A549 (cell line): ENCODE measurements around the gene HEXIM1. TPM values are rescaled to one million over a fixed set of nuclear protein-coding genes. Genes with fewer than 3 reads are reported as not detected.

Source experiments
- ATAC-seq, 2 experiments: fragments of 200-7000 bp in 1 of 2; fragments of >200 bp in 1 of 2; cut with Nextera tagmentation in 1 of 2; cut with Tn5 transposase in 1 of 2; 3 replicates each; pipeline versions ENCODE4 v1.8.0 to v1.9.1; 2018 to 2020; ENCODE audit warnings: mild to moderate bottlenecking in 1 of 2, moderate library complexity in 1 of 2
- CTCF ChIA-PET: fragments of 300-600 bp; sonication (Branson Sonifier 250); formaldehyde crosslinking; extraction: SDS; loops from one replicate; lab custom pipeline; 2021; ENCODE audit warnings: antibody characterized with exemption, inconsistent platforms; lab: Yijun Ruan, JAX
- POLR2A ChIA-PET: fragments of 350-600 bp; formaldehyde crosslinking; extraction: SDS; loops from one replicate; lab custom pipeline; 2021; ENCODE audit warnings: antibody characterized with exemption, inconsistent platforms; lab: Yijun Ruan, JAX
- DNase-seq, 2 experiments: peaks; one replicate each; pipeline versions ENCODE4 v3.0.0 to v3.0.0-alpha.2; 2011 to 2016; ENCODE audit warnings: low read depth in 1 of 2, low spot score in 1 of 2
- FAIRE-seq: peaks from 2 replicates; lab custom pipeline; 2011; peaks lifted over from hg19 to GRCh38; lab: Jason Lieb, UNC
- H3K27ac ChIP-seq, 2 experiments: fragments of >200 bp; sonication (Bioruptor Twin); formaldehyde crosslinking; 3 replicates each; pipeline ENCODE4 v1.5.1; 2016 to 2017
- H3K4me1 ChIP-seq: fragments of >200 bp; sonication (Bioruptor Twin); formaldehyde crosslinking; 3 replicates; pipeline ENCODE4 v1.6.1; 2016
- H3K4me2 ChIP-seq: fragments of >200 bp; sonication (Bioruptor Twin); formaldehyde crosslinking; 3 replicates; pipeline ENCODE4 v1.6.1; 2016
- H3K4me3 ChIP-seq: fragments of >200 bp; sonication (Bioruptor Twin); formaldehyde crosslinking; 3 replicates; pipeline ENCODE4 v1.5.1; 2016
- H3K9me3 ChIP-seq: fragments of >200 bp; sonication (Bioruptor Twin); formaldehyde crosslinking; 3 replicates; pipeline ENCODE4 v1.6.1; 2016
- ATOH8 ChIP-seq: fragments of 250-450 bp; sonication (Bioruptor Pico); IDR thresholded peaks from 2 replicates; pipeline ENCODE4 v1.5.0; 2020; ENCODE audit warnings: low read depth, mild to moderate bottlenecking, moderate library complexity
- CBX2 ChIP-seq: fragments of 200-600 bp; sonication (generic); IDR thresholded peaks from 2 replicates; pipeline ENCODE4 v1.6.1; 2016; ENCODE audit warnings: low read depth, mild to moderate bottlenecking, borderline replicate concordance
- CBX8 ChIP-seq: fragments of 200-600 bp; sonication (generic); IDR thresholded peaks from 2 replicates; pipeline ENCODE4 v1.6.1; 2016
- CHD4 ChIP-seq: fragments of 200-600 bp; sonication (generic); IDR thresholded peaks from 2 replicates; pipeline ENCODE4 v1.6.1; 2016; ENCODE audit warnings: antibody characterized with exemption, mild to moderate bottlenecking, borderline replicate concordance
- EHMT2 ChIP-seq: fragments of 200-600 bp; sonication (generic); IDR thresholded peaks from 2 replicates; pipeline ENCODE4 v1.6.1; 2016; ENCODE audit warnings: antibody characterized with exemption, low read depth, mild to moderate bottlenecking, moderate library complexity
- ELK1 ChIP-seq: fragments of 150-350 bp; IDR thresholded peaks from 2 replicates; pipeline ENCODE4 v1.6.1; 2014; ENCODE audit warnings: low read depth, mild to moderate bottlenecking, low read length
- ESRRA ChIP-seq: fragments of 150-350 bp; IDR thresholded peaks from 2 replicates; pipeline ENCODE4 v1.6.1; 2014; ENCODE audit warnings: mild to moderate bottlenecking, low read length, borderline replicate concordance
- FOXS1 ChIP-seq: fragments of 250-450 bp; sonication (Bioruptor Pico); IDR thresholded peaks from 2 replicates; pipeline ENCODE4 v1.5.0; 2020; ENCODE audit warnings: mild to moderate bottlenecking, moderate library complexity
- HEYL ChIP-seq: fragments of 250-450 bp; sonication (Bioruptor Pico); IDR thresholded peaks from 2 replicates; pipeline ENCODE4 v1.8.0; 2021; ENCODE audit warnings: mild to moderate bottlenecking, moderate library complexity
- JUN ChIP-seq, 2 experiments: fragments of >200 bp; sonication (Bioruptor Twin); formaldehyde crosslinking; IDR thresholded peaks; 2 replicates in 1 of 2; 3 replicates in 1 of 2; pipeline ENCODE4 v1.6.1; 2016 to 2017
- MAZ ChIP-seq: fragments of 150-350 bp; IDR thresholded peaks from 2 replicates; pipeline ENCODE4 v1.6.1; 2014; ENCODE audit warnings: antibody characterized with exemption, low read depth, low read length, borderline replicate concordance
- NPAS2 ChIP-seq: fragments of 250-450 bp; sonication (Bioruptor Pico); IDR thresholded peaks from 2 replicates; pipeline ENCODE4 v1.8.0; 2022; ENCODE audit warnings: mild to moderate bottlenecking, moderate library complexity, borderline replicate concordance
- NR3C1 ChIP-seq: fragments of >200 bp; sonication (Bioruptor Twin); formaldehyde crosslinking; IDR thresholded peaks from 3 replicates; pipeline ENCODE4 v1.6.1; 2017
- PHF8 ChIP-seq: fragments of 200-600 bp; sonication (generic); IDR thresholded peaks from 2 replicates; pipeline ENCODE4 v1.6.1; 2016; ENCODE audit warnings: low read depth, mild to moderate bottlenecking, antibody characterized with exemption, moderate library complexity, borderline replicate concordance
- RAD21 ChIP-seq, 2 experiments: fragments of >200 bp in 1 of 2; sonication (Bioruptor Twin) in 1 of 2; formaldehyde crosslinking in 1 of 2; IDR thresholded peaks in 1 of 2; conservative IDR thresholded peaks in 1 of 2; 2 replicates in 1 of 2; 3 replicates in 1 of 2; pipeline ENCODE4 v1.6.1; 2012 to 2018; ENCODE audit warnings: inconsistent platforms in 1 of 2
- RCOR1 ChIP-seq: fragments of 150-350 bp; IDR thresholded peaks from 2 replicates; pipeline ENCODE4 v1.6.1; 2014; ENCODE audit warnings: antibody characterized with exemption, low read length, low read depth
- RFX5 ChIP-seq: fragments of 450-650 bp; IDR thresholded peaks from 2 replicates; pipeline ENCODE4 v1.7.1; 2014; ENCODE audit warnings: antibody characterized with exemption, mild to moderate bottlenecking, moderate library complexity
- SREBF2 ChIP-seq: fragments of 450-650 bp; IDR thresholded peaks from 2 replicates; pipeline ENCODE4 v1.6.1; 2014; ENCODE audit warnings: mild to moderate bottlenecking, moderate library complexity
- USF2 ChIP-seq: fragments of 450-650 bp; IDR thresholded peaks from 2 replicates; pipeline ENCODE4 v1.6.1; 2014; ENCODE audit warnings: antibody characterized with exemption
- ZC3H11A ChIP-seq: fragments of 450-650 bp; IDR thresholded peaks from 2 replicates; pipeline ENCODE4 v1.6.1; 2014; ENCODE audit warnings: antibody characterized with exemption, mild to moderate bottlenecking
- ZFP36 ChIP-seq: fragments of 450-650 bp; IDR thresholded peaks from 2 replicates; pipeline ENCODE4 v1.6.1; 2014; ENCODE audit warnings: borderline replicate concordance; ENCODE audit not compliant: partially characterized antibody
- ZNF302 ChIP-seq: fragments of 250-450 bp; sonication (Bioruptor Pico); IDR thresholded peaks from 2 replicates; pipeline ENCODE4 v1.9.0; 2021; ENCODE audit warnings: inconsistent platforms, mild to moderate bottlenecking, moderate library complexity
- ZSCAN20 ChIP-seq: fragments of 250-450 bp; sonication (Bioruptor Pico); IDR thresholded peaks from 2 replicates; pipeline ENCODE4 v1.8.0; 2022; ENCODE audit warnings: mild to moderate bottlenecking, moderate library complexity
- WGBS: methylation state at CpG from one replicate; pipeline ENCODE4 v1.1.6; 2017; ENCODE audit errors: missing lambda C conversion rate; 5-methylcytosine and 5-hydroxymethylcytosine counted together
- polyA plus RNA-seq, 4 experiments: library from polyadenylated mRNA; depleted of rRNA in 3 of 4; stranded (reverse); fragments of >200 nt; fragmentation: RNase III in 1 of 4; extraction: RNeasy Plus Mini Kit Qiagen cat#74134 plus additional on column Dnase treatment in 1 of 4; gene quantifications; 2 replicates in 3 of 4; 3 replicates in 1 of 4; pipeline ENCODE4 v1.2.3, GENCODE V29; 2011 to 2017
- TF ChIP-seq, protein P1 (sequence below): fragments of >200 bp; sonication (Bioruptor Twin); formaldehyde crosslinking; IDR thresholded peaks from 3 replicates; pipeline ENCODE4 v1.6.1; 2016
- TF ChIP-seq, protein P2 (sequence below): IDR thresholded peaks from 2 replicates; pipeline ENCODE4 v1.6.1; 2012
- TF ChIP-seq, protein P3 (sequence below): fragments of >200 bp; sonication (Bioruptor Twin); formaldehyde crosslinking; IDR thresholded peaks from 3 replicates; pipeline ENCODE4 v1.5.1; 2016

Gene HEXIM1
- polyA plus RNA-seq, 2 of the 4 experiments (the other 2 are of a cell fraction) = 54.0 to 143 TPM

GRCh38 chr17:45117848-45118646 lies 30.2 kb upstream of the HEXIM1 start:
- Histone ChIP-seq H3K27ac (peak overlapping the region in 1 of 2 experiments; percentile 7; a peak in 1 of 6 replicates), H3K4me1 (peaks cover 23% of the 10 kb centered on the region), H3K4me2 (no peak overlapping the region), H3K4me3 (no peak overlapping the region), H3K9me3 (no peaks in the 10 kb centered on the region)
- ChIA-PET POLR2A (interaction anchor here (0.6 to 1.5 kb wide), 2 partner anchors 43 to 57 kb away, joined by 3 to 4 read pairs; partner anchors contain the start of gene NMT1), CTCF (interaction anchor here (0.8 to 12.0 kb wide), 12 partner anchors 9 to 200 kb away, joined by 3 to 288 read pairs (median 4); partner anchors contain the start of genes ACBD4, HEXIM1 and PLCD3)
- TF ChIP-seq NPAS2 = no peak
- TF ChIP-seq, protein P1, sequence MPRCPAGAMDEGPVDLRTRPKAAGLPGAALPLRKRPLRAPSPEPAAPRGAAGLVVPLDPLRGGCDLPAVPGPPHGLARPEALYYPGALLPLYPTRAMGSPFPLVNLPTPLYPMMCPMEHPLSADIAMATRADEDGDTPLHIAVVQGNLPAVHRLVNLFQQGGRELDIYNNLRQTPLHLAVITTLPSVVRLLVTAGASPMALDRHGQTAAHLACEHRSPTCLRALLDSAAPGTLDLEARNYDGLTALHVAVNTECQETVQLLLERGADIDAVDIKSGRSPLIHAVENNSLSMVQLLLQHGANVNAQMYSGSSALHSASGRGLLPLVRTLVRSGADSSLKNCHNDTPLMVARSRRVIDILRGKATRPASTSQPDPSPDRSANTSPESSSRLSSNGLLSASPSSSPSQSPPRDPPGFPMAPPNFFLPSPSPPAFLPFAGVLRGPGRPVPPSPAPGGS = no peak
- no peak for TF ChIP-seq ZSCAN20
- no peak for TF ChIP-seq FOXS1 (CRISPR knock-in tag)
- no peak for TF ChIP-seq EHMT2
- TF ChIP-seq HEYL (CRISPR knock-in tag) = no peak
- TF ChIP-seq ZFP36 = no peak
- no peak for TF ChIP-seq SREBF2
- TF ChIP-seq CHD4 = no peak
- TF ChIP-seq RFX5 = no peak
- no peak for TF ChIP-seq ZNF302 (CRISPR knock-in tag)
- TF ChIP-seq RAD21 (conservative IDR thresholded peaks at IDR 0.05 in 1 of 2, IDR thresholded peaks at IDR 0.05 in 1 of 2) = no peak
- TF ChIP-seq PHF8 = no peak
- TF ChIP-seq, protein P2, sequence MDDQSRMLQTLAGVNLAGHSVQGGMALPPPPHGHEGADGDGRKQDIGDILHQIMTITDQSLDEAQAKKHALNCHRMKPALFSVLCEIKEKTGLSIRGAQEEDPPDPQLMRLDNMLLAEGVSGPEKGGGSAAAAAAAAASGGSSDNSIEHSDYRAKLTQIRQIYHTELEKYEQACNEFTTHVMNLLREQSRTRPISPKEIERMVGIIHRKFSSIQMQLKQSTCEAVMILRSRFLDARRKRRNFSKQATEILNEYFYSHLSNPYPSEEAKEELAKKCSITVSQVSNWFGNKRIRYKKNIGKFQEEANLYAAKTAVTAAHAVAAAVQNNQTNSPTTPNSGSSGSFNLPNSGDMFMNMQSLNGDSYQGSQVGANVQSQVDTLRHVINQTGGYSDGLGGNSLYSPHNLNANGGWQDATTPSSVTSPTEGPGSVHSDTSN = no peak
- no peak for TF ChIP-seq ELK1
- TF ChIP-seq USF2 = no peak
- no peak for TF ChIP-seq ZC3H11A
- TF ChIP-seq NR3C1 = no peak
- TF ChIP-seq RCOR1 = no peak
- 97% methylated on average over 20 of the region's 20 CpGs for WGBS
- no peak for FAIRE-seq
- no peak for ATAC-seq
- DNase-seq = no peak

- no peak overlapping the region for H3K27ac ChIP-seq
- no peak overlapping the region for H3K4me3 ChIP-seq
- 90% methylated on average over 23 of the region's 23 CpGs for WGBS
- ChIA-PET CTCF (interaction anchor here (0.6 to 12.0 kb wide), 12 partner anchors 10 to 200 kb away, joined by 3 to 288 read pairs (median 6); partner anchors contain the start of genes ACBD4, HEXIM1 and PLCD3), POLR2A (interaction anchor here (0.8 to 1.5 kb wide), 2 partner anchors 13 to 58 kb away, joined by 4 read pairs; partner anchors contain the start of gene NMT1)
- no peak for ATAC-seq
- no peaks in the 10 kb centered on the region for H3K9me3 ChIP-seq
- DNase-seq = no peak
- no peak overlapping the region for H3K4me2 ChIP-seq
- FAIRE-seq = no peak
- peaks cover 29% of the 10 kb centered on the region for H3K4me1 ChIP-seq
- no peak for TF ChIP-seq FOXS1 (CRISPR knock-in tag)
- TF ChIP-seq, protein P3, sequence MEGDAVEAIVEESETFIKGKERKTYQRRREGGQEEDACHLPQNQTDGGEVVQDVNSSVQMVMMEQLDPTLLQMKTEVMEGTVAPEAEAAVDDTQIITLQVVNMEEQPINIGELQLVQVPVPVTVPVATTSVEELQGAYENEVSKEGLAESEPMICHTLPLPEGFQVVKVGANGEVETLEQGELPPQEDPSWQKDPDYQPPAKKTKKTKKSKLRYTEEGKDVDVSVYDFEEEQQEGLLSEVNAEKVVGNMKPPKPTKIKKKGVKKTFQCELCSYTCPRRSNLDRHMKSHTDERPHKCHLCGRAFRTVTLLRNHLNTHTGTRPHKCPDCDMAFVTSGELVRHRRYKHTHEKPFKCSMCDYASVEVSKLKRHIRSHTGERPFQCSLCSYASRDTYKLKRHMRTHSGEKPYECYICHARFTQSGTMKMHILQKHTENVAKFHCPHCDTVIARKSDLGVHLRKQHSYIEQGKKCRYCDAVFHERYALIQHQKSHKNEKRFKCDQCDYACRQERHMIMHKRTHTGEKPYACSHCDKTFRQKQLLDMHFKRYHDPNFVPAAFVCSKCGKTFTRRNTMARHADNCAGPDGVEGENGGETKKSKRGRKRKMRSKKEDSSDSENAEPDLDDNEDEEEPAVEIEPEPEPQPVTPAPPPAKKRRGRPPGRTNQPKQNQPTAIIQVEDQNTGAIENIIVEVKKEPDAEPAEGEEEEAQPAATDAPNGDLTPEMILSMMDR = no peak
- no peak for TF ChIP-seq USF2
- no peak for TF ChIP-seq ZC3H11A
- no peak for TF ChIP-seq MAZ
- TF ChIP-seq CBX8 = no peak
- TF ChIP-seq JUN (IDR thresholded peaks at IDR 0.05) = no peak
- TF ChIP-seq CBX2 = no peak
- TF ChIP-seq ATOH8 (CRISPR knock-in tag) = no peak
- no peak for TF ChIP-seq NPAS2
- TF ChIP-seq RAD21 (conservative IDR thresholded peaks at IDR 0.05 in 1 of 2, IDR thresholded peaks at IDR 0.05 in 1 of 2) = no peak
- TF ChIP-seq ESRRA = no peak
- TF ChIP-seq HEYL (CRISPR knock-in tag) = no peak
These were observed 29.6 kb upstream of the HEXIM1 start for GRCh38 chr17:45118691-45119090.
